ENCODE data around the gene MCM5.
"Not testable (repeated sequence)": the region's sequence is repeated elsewhere in the genome, so short reads cannot be mapped to it uniquely, and the experiment has no call there.

MCM5 gene

GRCh38 chr22:35467681-35468434 is 67.9 kb downstream of the MCM5 start:
- FAIRE-seq (no peak), DNase-seq (ENCODE audit: insufficient read length, low spot score) (no peak)

- FAIRE-seq (no peak), DNase-seq (ENCODE audit: insufficient read length, low spot score) (no peak)
These were observed 71.0 kb downstream of the MCM5 start for GRCh38 chr22:35470903-35471321.

- not testable (repeated sequence) for FAIRE-seq; DNase-seq (ENCODE audit: insufficient read length, low spot score)
These were observed 71.6 kb downstream of the MCM5 start for GRCh38 chr22:35471566-35471965.

GRCh38 chr22:35472488-35472887 is 72.5 kb downstream of the MCM5 start:
- DNase-seq (ENCODE audit: insufficient read length, low spot score) (no peak), FAIRE-seq (no peak)

- DNase-seq (ENCODE audit: insufficient read length, low spot score) (no peak), FAIRE-seq (no peak)
These were observed 74.0 kb downstream of the MCM5 start for GRCh38 chr22:35473971-35474370.
